HT-29 (cell line): Measurements from ENCODE around the gene CROCC2. TPM values are rescaled to one million over a fixed set of nuclear protein-coding genes. Genes with fewer than 3 reads are reported as not detected.

Experiments used
- DNase-seq: peaks from one replicate; pipeline ENCODE4 v3.0.0-alpha.2; 2015; ENCODE audit warnings: low spot score
- total RNA-seq: library from RNA; depleted of rRNA; stranded (reverse); fragments of >200 nt; shearing (Covaris generic); gene quantifications from 2 replicates; pipeline ENCODE4 v1.2.3, GENCODE V29; 2014; rRNA removed

Gene CROCC2
- not detected in 2 replicates for total RNA-seq

- DNase-seq, result no peak
These were observed at the start of gene CROCC2 for GRCh38 chr2:240906141-240906910. TSS of gene CROCC2 (plus strand) at chr2:240906336. CDS start at chr2:240906514, 178 bp downstream.

- peak; percentile 9 for DNase-seq
These were observed 48.8 kb upstream of the CROCC2 start for GRCh38 chr2:240857039-240858008.

GRCh38 chr2:240858321-240858720 is 47.8 kb upstream of the CROCC2 start:
- no peak for DNase-seq

- DNase-seq, result no peak
These were observed 47.3 kb upstream of the CROCC2 start for GRCh38 chr2:240858871-240859270.

- DNase-seq, result no peak
These were observed 44.6 kb upstream of the CROCC2 start for GRCh38 chr2:240861547-240861946.

- no peak for DNase-seq
These were observed 41.7 kb upstream of the CROCC2 start for GRCh38 chr2:240864475-240864874.

- no peak for DNase-seq
These were observed 40.7 kb upstream of the CROCC2 start for GRCh38 chr2:240865391-240865790.

GRCh38 chr2:240868286-240869108 is 37.6 kb upstream of the CROCC2 start, which contains the start of gene AGXT:
TSS of gene AGXT (plus strand) at chr2:240868824. CDS start at chr2:240868866, 42 bp downstream.
- DNase-seq, result peak; percentile 12

- no peak for DNase-seq
These were observed 36.8 kb upstream of the CROCC2 start for GRCh38 chr2:240869109-240869955.

GRCh38 chr2:240869956-240870875 is 35.9 kb upstream of the CROCC2 start:
- no peak for DNase-seq

- no peak for DNase-seq
These were observed 34.8 kb upstream of the CROCC2 start for GRCh38 chr2:240871071-240871958.

- no peak for DNase-seq
These were observed 33.6 kb upstream of the CROCC2 start for GRCh38 chr2:240872317-240873097.

GRCh38 chr2:240873098-240873788 is 32.9 kb upstream of the CROCC2 start:
- DNase-seq, result no peak

GRCh38 chr2:240873805-240874714 is 32.1 kb upstream of the CROCC2 start:
- DNase-seq, result peak; percentile 62

GRCh38 chr2:240874715-240875227 is 31.4 kb upstream of the CROCC2 start:
- no peak for DNase-seq
